GM12872 (cell line): Measurements from ENCODE around the gene AHDC1.

Experiments
- CTCF ChIP-seq: IDR thresholded peaks from 3 replicates; pipeline ENCODE4 v1.5.1; 2011; ENCODE audit warnings: low read depth, mild to moderate bottlenecking, low read length, moderate library complexity; ENCODE audit not compliant: insufficient read depth

Gene AHDC1

GRCh38 chr1:27521861-27522431, 82.0 kb downstream of the AHDC1 start:
- no peak for TF ChIP-seq CTCF

- no peak for TF ChIP-seq CTCF
These were observed 82.6 kb downstream of the AHDC1 start for GRCh38 chr1:27521336-27521831.

GRCh38 chr1:27520651-27521050, 83.3 kb downstream of the AHDC1 start:
- TF ChIP-seq CTCF, result no peak

GRCh38 chr1:27519331-27520258, 84.3 kb downstream of the AHDC1 start:
- no peak for TF ChIP-seq CTCF

GRCh38 chr1:27518808-27519207, 85.1 kb downstream of the AHDC1 start:
- no peak for TF ChIP-seq CTCF

- no peak for TF ChIP-seq CTCF
These were observed 85.8 kb downstream of the AHDC1 start for GRCh38 chr1:27517907-27518718.

- no peak for TF ChIP-seq CTCF
These were observed 86.6 kb downstream of the AHDC1 start for GRCh38 chr1:27517301-27517700.
